ENCODE results near the gene ZNF878. TPM values are rescaled to one million over a fixed set of nuclear protein-coding genes. Genes with fewer than 3 reads are reported as not detected.
"Not testable (repeated sequence)": the region's sequence is repeated elsewhere in the genome, so short reads cannot be mapped to it uniquely, and the experiment has no call there.

Gene ZNF878
- total and polyA plus RNA-seq, 4 experiments from 2014 or later, result not detected

- Histone ChIP-seq H3K36me3 (ENCODE audit: insufficient read depth, low read length) (no peaks in the 10 kb centered on the region), H3K9me3 (ENCODE audit: control insufficient read depth in 1 of 2, low read length in 2 of 2) (no peaks in the 10 kb centered on the region), H3K27me3 (ENCODE audit: insufficient read depth, low read length) (no peaks in the 10 kb centered on the region), H3K4me1 (ENCODE audit: insufficient read depth, low read length) (peaks cover 6% of the 10 kb centered on the region), H3K4me3 (ENCODE audit: low read length in 2 of 2) (no peak overlapping the region), H3K27ac (ENCODE audit: low read depth, low read length) (no peak overlapping the region)
- CTCF ChIA-PET (ENCODE audit: partially characterized antibody), result interaction anchor here (0.6 to 2.8 kb wide), 19 partner anchors 8 to 583 kb away, joined by 3 to 29 read pairs (median 4); partner anchors contain the start of gene ZNF20
- Mint-ChIP-seq H3K27me3 (peaks cover 10 to 19% of the 10 kb centered on the region in 2 donors), H3K9me3 (peaks cover 0 to 13% (median 5%) of the 10 kb centered on the region in 8 donors), H3K36me3 (no peaks in the 10 kb centered on the region), H3K4me3 (peak overlapping the region in 4 of 8 donors; percentile 19 to 81 (median 56)), H3K27ac (peak overlapping the region in 1 of 7 donors; percentile 48), H3K4me1 (peaks cover 2 to 16% (median 11%) of the 10 kb centered on the region in 4 donors)
- POLR2A ChIA-PET (ENCODE audit: partially characterized antibody), result interaction anchor here (0.6 to 1.8 kb wide), 2 partner anchors 49 to 58 kb away, joined by 3 to 5 read pairs; partner anchors contain the start of gene ZNF20
- peak; percentile 34 to 49 (median 39) for DNase-seq
- intact Hi-C loops (cut with micrococcal nuclease), result loop anchor here (1.0 kb wide), 1 partner anchor 49 kb away; the partner anchor contains the start of gene ZNF20
These were observed 38.0 kb upstream of the ZNF878 start for GRCh38 chr19:12090807-12091206.

DNA sequence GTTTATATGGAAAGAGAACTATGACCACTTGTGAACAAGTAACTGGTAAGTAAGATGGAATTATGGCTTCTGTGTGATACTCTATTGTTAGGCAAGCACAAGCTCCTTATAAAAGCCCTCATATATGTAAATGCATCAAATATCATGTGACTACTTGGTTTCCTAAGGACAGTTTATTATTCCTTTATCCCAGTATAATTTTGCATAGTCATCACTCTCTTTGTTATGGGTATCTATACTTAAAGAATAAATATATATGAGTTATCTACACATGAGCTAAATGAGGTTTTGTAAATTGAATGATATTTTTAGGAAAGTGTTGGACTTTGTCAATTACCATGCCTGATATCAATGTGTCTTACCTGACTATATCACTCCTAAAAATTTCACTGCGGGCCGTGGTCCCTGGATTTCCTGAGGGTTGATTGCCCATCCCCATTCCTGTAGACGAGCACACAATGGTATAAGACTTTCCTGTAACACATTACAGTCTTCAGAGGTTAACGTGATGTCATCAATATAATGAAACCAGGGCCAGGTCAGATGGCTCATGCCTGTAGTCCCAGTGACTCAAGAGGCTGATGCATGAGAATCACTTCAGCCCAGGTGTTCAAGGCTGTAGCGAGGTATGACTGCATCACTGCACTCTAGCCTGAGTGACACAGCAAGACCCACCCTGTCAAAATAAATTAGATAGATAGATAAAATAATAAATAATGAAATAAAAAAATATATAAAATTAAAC, 32.5 kb upstream of the ZNF878 start:
- peaks cover 0 to 47% (median 29%) of the 10 kb centered on the region in 8 donors for H3K9me3 Mint-ChIP-seq
- no peaks in the 10 kb centered on the region for H3K36me3 ChIP-seq (ENCODE audit: insufficient read depth, low read length)
- no peaks in the 10 kb centered on the region for H3K27me3 ChIP-seq (ENCODE audit: insufficient read depth, low read length)
- intact Hi-C loops (cut with micrococcal nuclease), result no loop called here
- H3K9me3 ChIP-seq (ENCODE audit: control insufficient read depth in 1 of 2, low read length in 2 of 2), result peaks cover 0 to 9% of the 10 kb centered on the region in 2 donors
- H3K4me1 ChIP-seq (ENCODE audit: insufficient read depth, low read length), result no peaks in the 10 kb centered on the region
- H3K27me3 Mint-ChIP-seq, result no peaks in the 10 kb centered on the region
- H3K27ac Mint-ChIP-seq, result no peak overlapping the region
- no peak overlapping the region for H3K4me3 ChIP-seq (ENCODE audit: low read length in 2 of 2)
- H3K27ac ChIP-seq (ENCODE audit: low read depth, low read length), result no peak overlapping the region
- POLR2A ChIA-PET (ENCODE audit: partially characterized antibody), result no interaction called here
- CTCF ChIA-PET (ENCODE audit: partially characterized antibody), result interaction anchor here (0.9 kb wide), 1 partner anchor 26 kb away, joined by 3 read pairs; no protein-coding TSS in a partner anchor
- H3K36me3 Mint-ChIP-seq, result peaks cover 3 to 4% of the 10 kb centered on the region in 2 donors
- H3K4me3 Mint-ChIP-seq, result no peak overlapping the region
- H3K4me1 Mint-ChIP-seq, result no peaks in the 10 kb centered on the region
- DNase-seq, result no peak

GRCh38 chr19:12083336-12083735, 30.6 kb upstream of the ZNF878 start:
- peaks cover 0 to 60% (median 37%) of the 10 kb centered on the region in 8 donors for H3K9me3 Mint-ChIP-seq
- H3K27ac Mint-ChIP-seq; CTCF ChIA-PET (ENCODE audit: partially characterized antibody); H3K4me1 ChIP-seq (ENCODE audit: insufficient read depth, low read length); DNase-seq; H3K27me3 ChIP-seq (ENCODE audit: insufficient read depth, low read length); H3K4me1 Mint-ChIP-seq; H3K9me3 ChIP-seq (ENCODE audit: control insufficient read depth in 1 of 2, low read length in 2 of 2); H3K36me3 Mint-ChIP-seq; H3K27ac ChIP-seq (ENCODE audit: low read depth, low read length); H3K27me3 Mint-ChIP-seq; H3K4me3 Mint-ChIP-seq; H3K36me3 ChIP-seq (ENCODE audit: insufficient read depth, low read length); intact Hi-C loops (cut with micrococcal nuclease); POLR2A ChIA-PET (ENCODE audit: partially characterized antibody); H3K4me3 ChIP-seq (ENCODE audit: low read length in 2 of 2): not testable (repeated sequence)

GRCh38 chr19:12077375-12077774, 24.6 kb upstream of the ZNF878 start:
- peaks cover 12 to 39% of the 10 kb centered on the region in 2 donors for H3K9me3 ChIP-seq (ENCODE audit: control insufficient read depth in 1 of 2, low read length in 2 of 2)
- ChIA-PET POLR2A (ENCODE audit: partially characterized antibody) (no interaction called here), CTCF (ENCODE audit: partially characterized antibody) (no interaction called here)

DNA sequence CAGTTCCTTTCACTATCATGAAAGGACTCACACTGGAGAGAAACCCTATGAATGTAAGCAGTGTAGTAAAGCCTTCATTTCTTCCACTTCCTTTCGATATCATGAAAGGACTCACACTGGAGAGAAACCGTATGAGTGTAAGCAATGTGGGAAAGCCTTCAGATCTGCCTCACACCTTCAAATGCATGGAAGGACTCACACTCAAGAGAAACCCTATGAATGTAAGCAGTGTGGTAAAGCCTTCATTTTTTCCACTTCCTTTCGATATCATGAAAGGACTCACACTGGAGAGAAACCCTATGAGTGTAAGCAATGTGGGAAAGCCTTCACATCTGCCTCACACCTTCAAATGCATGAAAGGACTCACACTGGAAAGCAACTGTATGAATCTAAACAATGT, 23.6 kb upstream of the ZNF878 start:
- H3K4me1 Mint-ChIP-seq; H3K27me3 ChIP-seq (ENCODE audit: insufficient read depth, low read length); intact Hi-C loops (cut with micrococcal nuclease); H3K27ac ChIP-seq (ENCODE audit: low read depth, low read length); CTCF ChIA-PET (ENCODE audit: partially characterized antibody); DNase-seq; H3K4me1 ChIP-seq (ENCODE audit: insufficient read depth, low read length); POLR2A ChIA-PET (ENCODE audit: partially characterized antibody); H3K4me3 Mint-ChIP-seq; H3K4me3 ChIP-seq (ENCODE audit: low read length in 2 of 2); H3K27ac Mint-ChIP-seq; H3K27me3 Mint-ChIP-seq: not testable (repeated sequence)
- peaks cover 31 to 43% of the 10 kb centered on the region in 2 donors for H3K36me3 Mint-ChIP-seq
- Histone ChIP-seq H3K9me3 (ENCODE audit: control insufficient read depth in 1 of 2, low read length in 2 of 2) (peaks cover 12 to 39% of the 10 kb centered on the region in 2 donors), H3K36me3 (ENCODE audit: insufficient read depth, low read length) (peaks cover 17% of the 10 kb centered on the region)
- peaks cover 0 to 97% (median 74%) of the 10 kb centered on the region in 8 donors for H3K9me3 Mint-ChIP-seq

More at GRCh38 chr19:12077375-12077774, 24.6 kb upstream of the ZNF878 start:
- Mint-ChIP-seq H3K9me3 (peaks cover 0 to 96% (median 77%) of the 10 kb centered on the region in 8 donors), H3K27ac (no peak overlapping the region), H3K4me3 (no peak overlapping the region), H3K36me3 (peaks cover 30 to 42% of the 10 kb centered on the region in 2 donors), H3K27me3 (no peaks in the 10 kb centered on the region), H3K4me1 (no peaks in the 10 kb centered on the region)
- no peaks in the 10 kb centered on the region for H3K4me1 ChIP-seq (ENCODE audit: insufficient read depth, low read length)
- peaks cover 17% of the 10 kb centered on the region for H3K36me3 ChIP-seq (ENCODE audit: insufficient read depth, low read length)
- DNase-seq, result no peak
- H3K27me3 ChIP-seq (ENCODE audit: insufficient read depth, low read length), result no peaks in the 10 kb centered on the region
- intact Hi-C loops (cut with micrococcal nuclease), result no loop called here
- H3K4me3 ChIP-seq (ENCODE audit: low read length in 2 of 2), result no peak overlapping the region
- no peak overlapping the region for H3K27ac ChIP-seq (ENCODE audit: low read depth, low read length)

DNA sequence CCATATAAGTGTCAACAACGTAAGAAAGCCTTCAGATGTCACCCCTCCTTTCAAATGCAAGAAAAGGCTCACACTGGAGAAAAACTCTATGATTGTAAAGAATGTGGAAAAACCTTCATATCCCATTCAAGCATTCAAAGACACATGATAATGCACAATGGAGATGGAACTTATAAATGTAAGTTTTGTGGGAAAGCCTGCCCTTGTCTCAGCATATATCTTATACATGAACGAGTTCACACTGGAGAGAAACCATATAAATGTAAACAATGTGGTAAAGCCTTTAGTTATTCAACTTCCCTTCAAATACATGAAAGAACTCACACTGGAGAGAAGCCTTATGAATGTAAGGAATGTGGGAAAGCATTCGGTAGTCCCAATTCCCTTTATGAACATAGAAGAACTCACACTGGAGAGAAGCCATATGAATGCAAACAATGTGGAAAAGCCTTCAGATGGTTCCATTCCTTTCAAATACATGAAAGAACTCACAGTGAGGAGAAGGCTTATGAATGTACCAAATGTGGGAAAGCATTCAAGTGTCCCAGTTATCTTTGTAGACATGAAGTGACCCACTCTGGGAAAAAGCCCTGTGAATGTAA, 22.9 kb upstream of the ZNF878 start:
- intact Hi-C loops (cut with micrococcal nuclease), result no loop called here
- peaks cover 0 to 97% (median 74%) of the 10 kb centered on the region in 8 donors for H3K9me3 Mint-ChIP-seq

More for the DNA sequence above, 22.9 kb upstream of the ZNF878 start:
- ChIA-PET POLR2A (ENCODE audit: partially characterized antibody) (no interaction called here), CTCF (ENCODE audit: partially characterized antibody) (no interaction called here)
- Histone ChIP-seq H3K4me1 (ENCODE audit: insufficient read depth, low read length) (no peaks in the 10 kb centered on the region), H3K27me3 (ENCODE audit: insufficient read depth, low read length) (no peaks in the 10 kb centered on the region), H3K9me3 (ENCODE audit: control insufficient read depth in 1 of 2, low read length in 2 of 2) (peaks cover 12 to 40% of the 10 kb centered on the region in 2 donors), H3K4me3 (ENCODE audit: low read length in 2 of 2) (no peak overlapping the region), H3K36me3 (ENCODE audit: insufficient read depth, low read length) (peaks cover 17% of the 10 kb centered on the region), H3K27ac (ENCODE audit: low read depth, low read length) (no peak overlapping the region)
- no peak overlapping the region for H3K27ac Mint-ChIP-seq
- H3K4me1 Mint-ChIP-seq, result peaks cover 0 to 4% (median 0%) of the 10 kb centered on the region in 4 donors
- DNase-seq, result no peak
- H3K27me3 Mint-ChIP-seq, result no peaks in the 10 kb centered on the region
- H3K4me3 Mint-ChIP-seq, result no peak overlapping the region
- peaks cover 33 to 45% of the 10 kb centered on the region in 2 donors for H3K36me3 Mint-ChIP-seq
